GM12872 (cell line): ENCODE data around the gene RAET1L.

Experiments used
- TF ChIP-seq, protein P1 (sequence below): IDR thresholded peaks from 3 replicates; pipeline ENCODE4 v1.5.1; 2011; ENCODE audit warnings: low read depth, mild to moderate bottlenecking, low read length, moderate library complexity; ENCODE audit not compliant: insufficient read depth

The RAET1L gene

GRCh38 chr6:149990661-149991471 lies 34.5 kb downstream of the RAET1L start:
- TF ChIP-seq, protein P1, sequence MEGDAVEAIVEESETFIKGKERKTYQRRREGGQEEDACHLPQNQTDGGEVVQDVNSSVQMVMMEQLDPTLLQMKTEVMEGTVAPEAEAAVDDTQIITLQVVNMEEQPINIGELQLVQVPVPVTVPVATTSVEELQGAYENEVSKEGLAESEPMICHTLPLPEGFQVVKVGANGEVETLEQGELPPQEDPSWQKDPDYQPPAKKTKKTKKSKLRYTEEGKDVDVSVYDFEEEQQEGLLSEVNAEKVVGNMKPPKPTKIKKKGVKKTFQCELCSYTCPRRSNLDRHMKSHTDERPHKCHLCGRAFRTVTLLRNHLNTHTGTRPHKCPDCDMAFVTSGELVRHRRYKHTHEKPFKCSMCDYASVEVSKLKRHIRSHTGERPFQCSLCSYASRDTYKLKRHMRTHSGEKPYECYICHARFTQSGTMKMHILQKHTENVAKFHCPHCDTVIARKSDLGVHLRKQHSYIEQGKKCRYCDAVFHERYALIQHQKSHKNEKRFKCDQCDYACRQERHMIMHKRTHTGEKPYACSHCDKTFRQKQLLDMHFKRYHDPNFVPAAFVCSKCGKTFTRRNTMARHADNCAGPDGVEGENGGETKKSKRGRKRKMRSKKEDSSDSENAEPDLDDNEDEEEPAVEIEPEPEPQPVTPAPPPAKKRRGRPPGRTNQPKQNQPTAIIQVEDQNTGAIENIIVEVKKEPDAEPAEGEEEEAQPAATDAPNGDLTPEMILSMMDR = no peak

DNA sequence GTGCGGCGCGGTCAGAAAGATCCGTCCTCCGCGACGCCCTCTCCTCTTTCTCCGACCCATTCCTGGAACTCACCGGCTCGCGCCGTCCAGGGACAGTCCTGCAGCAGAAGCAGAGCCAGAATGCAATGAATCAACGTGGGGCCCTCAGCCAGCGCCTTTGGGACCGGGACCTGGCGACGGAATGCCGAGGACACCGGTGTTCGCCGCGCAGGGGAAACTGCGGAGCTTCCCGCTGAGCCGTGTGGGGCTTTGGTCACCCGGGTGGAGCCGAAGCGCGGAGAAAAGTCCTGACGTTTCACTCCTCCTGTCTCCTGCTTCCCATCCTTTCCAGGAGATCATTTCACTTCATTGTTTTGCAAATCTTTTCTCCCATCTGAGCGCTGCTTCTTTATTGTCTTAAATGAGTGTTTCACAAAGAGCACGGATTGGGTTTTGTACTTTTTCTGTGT lies 35.1 kb downstream of the RAET1L start:
- TF ChIP-seq, protein P1 = no peak

DNA sequence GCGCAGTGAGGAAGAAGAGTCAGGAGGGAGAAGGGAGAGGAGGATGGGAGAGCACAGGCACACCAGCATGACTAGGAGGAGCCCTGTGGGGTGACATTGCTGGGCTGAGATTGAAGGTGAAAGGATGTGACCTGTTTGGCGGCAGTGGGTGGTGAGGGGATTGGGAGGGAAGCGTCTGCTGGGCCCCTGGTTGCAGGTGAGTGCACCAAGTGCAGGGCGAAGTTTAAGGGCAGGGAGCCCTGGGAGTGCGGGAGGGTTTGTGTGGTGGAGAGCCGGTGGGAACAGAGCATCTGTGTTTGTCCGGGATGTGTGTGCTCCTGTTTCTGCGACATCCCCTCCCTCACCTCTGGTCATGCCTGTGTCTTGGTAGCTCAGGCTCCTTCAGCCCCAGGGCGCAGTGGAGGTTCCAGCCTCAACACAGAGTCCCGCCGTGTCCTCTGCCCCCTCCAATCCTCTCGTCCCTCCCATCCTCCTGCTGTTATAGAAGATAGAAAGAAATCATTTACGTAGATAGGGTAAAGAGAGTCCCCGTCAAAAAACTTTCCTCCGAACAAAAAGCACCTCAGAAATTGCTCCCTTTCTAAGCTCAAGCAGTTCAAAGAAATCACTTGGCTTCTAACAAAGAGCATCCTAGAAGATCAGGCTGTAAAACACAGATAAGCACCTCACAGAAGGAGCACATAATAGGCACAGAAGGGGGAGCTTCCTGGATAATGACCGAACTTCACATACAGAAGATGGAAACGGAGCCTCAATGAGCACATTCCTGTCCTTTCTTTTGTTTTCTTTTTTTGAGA lies 36.6 kb downstream of the RAET1L start:
- TF ChIP-seq, protein P1 = no peak

DNA sequence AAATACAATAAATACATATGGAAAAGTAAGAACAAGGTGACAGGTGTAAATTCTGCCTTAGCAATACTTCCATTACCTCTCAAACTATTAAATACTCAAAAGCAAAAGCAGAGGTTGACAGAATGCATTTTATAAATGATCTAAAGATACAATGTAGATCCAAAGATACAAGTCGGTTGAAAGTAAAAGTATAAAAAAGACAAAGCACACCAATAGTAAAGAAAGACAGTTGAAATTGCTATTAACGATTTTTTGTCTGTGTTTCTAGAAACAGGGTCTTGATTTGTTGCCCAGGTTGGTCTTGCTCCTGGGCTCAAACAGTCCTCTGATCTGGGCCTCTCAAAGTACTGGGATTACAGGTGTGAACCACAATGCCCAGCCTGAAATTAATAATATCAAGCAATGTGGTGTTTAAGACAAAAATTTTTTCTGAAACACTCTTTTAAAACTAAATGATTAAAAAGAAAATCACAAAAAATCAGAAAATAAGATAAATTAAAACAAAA lies 37.7 kb downstream of the RAET1L start:
- TF ChIP-seq, protein P1 = no peak

DNA sequence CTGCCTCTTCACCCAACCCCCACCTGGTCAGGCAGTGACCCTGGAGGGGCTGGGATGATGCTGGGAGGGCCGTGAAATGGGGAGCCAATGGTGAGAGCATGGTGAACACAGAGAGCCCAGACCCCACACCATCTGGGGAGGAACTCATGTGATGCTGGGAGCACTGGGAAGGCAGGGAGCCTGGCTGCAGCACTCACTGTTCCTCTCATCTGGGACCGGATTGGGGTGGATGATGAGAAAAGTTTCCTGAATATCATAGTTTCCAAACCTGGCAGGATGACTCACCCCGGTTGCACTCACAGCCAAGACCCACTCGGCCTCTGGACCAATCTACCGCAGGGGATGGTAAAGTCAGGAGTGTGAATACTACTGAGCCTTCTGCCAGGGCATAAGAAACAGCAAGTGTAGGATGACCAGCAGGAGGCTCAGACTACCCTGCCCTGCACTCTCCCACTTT lies 39.8 kb downstream of the RAET1L start:
- TF ChIP-seq, protein P1 = no peak

GRCh38 chr6:149984773-149985172 lies 40.6 kb downstream of the RAET1L start:
- TF ChIP-seq, protein P1 = no peak

DNA sequence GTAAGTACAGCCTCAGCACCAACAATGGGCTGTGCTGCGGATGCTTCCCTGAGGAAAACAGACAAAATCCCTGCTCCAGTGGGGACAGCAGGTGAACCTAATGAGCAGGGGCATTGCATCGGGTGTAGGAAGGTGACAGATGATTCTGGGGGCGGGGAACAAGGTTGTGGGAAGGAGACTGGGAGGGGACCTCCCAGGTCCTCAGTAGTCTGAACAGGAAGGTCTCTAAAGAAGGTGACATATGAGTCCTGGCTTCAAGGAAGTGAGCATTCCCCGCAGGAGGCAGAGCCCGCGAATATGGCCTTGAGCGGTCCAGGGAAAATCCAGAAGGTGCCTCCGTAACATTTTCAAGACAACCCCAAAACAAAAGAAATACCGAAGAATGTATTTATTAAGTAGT lies 42.2 kb downstream of the RAET1L start:
- TF ChIP-seq, protein P1 = no peak
